ENCODE results near the gene FKBP5.
"Not testable (repeated sequence)": the region's sequence is repeated elsewhere in the genome, so short reads cannot be mapped to it uniquely, and the experiment has no call there.

The FKBP5 gene

DNA sequence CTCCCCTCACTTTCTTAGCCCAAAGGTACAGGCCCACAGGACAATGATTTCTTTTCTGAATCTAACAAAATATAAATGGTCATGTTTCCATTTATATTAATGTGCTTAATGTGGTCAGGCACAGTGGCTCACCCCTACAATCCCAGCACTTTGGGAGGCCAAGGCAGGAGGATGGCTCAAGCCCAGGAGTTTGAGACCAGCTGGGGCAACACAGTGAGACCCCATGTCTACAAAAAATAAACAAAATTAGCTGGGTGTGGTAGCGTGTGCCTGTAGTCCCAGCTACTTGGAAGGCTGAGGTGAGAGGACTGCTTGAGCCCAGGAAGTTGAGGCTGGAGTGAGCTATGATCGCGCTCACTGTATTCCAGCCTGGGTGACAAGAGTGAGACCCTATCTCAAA lies 98.8 kb downstream of the FKBP5 start:
- no peak for DNase-seq (ENCODE audit: low read depth in 2 of 2, low spot score in 1 of 2)

DNA sequence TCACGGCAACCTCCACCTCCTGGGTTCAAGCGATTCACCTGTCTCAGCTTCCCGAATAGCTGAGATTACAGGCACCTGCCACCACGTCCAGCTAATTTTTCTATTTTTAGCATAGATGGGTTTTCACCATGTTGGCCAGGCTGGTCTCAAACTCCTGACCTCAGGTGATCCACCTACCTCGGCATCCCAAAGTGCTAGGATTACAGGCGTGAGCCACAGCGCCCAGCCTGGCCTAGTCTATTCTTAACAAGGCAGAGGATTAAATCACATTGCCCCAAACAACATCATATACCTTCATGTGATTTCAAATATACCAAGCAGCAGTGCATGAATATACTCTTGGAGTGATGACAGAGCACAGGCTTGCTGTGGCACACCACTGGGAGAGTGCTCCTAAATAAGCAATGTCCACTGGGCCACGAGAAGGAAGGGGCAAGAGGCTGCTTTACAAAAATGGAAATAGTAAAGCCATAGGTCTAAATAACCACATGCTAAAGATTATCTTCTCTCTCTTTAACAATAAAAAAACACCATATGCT lies 99.4 kb downstream of the FKBP5 start:
- DNase-seq (ENCODE audit: low read depth in 2 of 2, low spot score in 1 of 2) = no peak

DNA sequence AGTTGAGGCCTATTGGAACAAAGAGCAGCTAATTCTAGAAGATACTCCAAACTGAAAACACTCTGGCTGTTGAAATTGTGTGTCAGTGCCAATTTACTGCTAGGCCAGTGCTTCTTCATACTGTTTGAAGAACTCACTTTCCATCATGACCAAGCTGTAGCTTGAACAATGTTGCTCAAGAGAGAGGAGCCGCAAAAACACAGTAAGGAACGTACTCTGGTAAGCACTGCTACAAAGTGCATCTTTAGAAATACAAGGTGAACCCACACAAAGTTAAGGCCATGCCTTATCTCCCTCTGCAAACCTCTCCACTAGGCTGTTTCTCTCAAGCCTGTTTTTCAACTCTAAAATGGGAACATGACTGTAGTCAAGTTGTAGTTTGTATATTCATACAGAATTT lies 101.5 kb downstream of the FKBP5 start:
- DNase-seq (ENCODE audit: low read depth in 2 of 2, low spot score in 1 of 2) = no peak

DNA sequence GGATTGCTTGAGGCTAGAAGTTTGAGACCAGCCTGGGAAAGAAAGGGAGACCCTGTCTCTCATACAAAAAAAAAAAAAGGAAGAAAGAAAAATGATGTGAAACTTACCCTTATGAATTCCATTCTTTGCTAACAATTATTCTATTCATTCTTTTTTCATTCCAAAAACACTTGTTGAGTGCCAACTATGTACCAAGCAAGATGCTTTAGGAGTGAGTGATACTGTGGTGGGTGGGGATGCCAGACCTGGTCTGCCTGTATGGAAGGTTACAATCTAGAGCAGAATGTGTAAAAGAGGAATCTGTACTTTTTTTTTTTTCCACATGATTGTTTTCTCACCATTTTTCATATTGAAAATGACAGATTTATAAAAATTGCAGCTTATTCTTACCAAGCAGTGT lies 102.2 kb downstream of the FKBP5 start:
- DNase-seq (ENCODE audit: low read depth in 2 of 2, low spot score in 1 of 2) = no peak

DNA sequence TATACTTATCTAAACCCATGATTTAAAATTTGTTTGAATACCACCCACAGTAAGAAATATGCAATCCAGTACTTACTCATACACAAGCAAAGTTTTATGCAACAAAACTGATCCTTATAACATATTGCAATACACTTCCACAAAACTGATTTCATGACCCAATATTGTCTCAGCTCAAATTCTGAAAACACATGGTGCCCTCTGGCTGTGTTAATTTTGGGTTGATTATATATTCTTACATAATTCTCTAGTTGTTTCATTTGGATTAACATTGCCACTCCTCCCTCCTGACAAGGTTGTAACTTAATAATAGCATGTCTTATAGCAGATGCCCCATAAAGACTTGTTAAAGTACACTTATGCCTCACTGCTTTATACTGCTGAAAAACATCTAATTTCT lies 103.1 kb downstream of the FKBP5 start:
- no peak for DNase-seq (ENCODE audit: low read depth in 2 of 2, low spot score in 1 of 2)

DNA sequence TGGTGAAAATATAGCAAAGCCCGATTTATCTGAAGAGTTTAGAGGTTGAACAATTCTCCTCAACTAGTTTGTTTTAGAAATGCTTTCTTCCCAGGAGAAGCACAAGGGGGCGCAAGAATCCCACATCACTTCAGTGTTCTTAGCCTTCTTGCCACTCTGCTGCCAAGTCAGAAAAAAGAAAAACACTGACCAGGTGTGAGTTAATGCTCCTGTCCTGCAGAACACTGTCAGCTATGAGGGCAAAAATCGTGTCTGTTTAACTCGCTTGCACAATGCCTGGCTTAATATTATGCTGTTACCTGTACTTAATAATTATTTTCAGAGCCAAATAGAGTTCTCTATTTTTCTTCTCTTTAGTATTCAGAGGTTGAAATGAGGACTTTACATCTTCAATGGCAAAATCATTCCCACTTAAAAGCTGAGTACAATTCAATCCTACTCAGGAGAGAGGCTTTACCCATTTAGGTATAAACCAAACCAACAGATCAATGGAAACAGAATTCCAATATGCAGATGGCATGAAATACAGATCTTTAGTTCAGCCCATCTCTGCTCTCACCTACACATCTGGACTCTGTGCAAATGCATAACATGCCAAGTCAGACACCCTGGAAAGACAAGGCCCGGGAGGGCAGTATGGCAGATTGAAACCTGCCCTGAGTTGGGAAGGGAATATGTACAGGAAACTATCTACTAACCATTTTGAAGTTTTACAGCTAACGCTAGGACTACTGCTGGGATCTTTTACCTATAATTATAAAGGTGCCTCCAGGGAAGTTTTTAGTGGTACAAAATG lies 104.6 kb downstream of the FKBP5 start:
- DNase-seq (ENCODE audit: low read depth in 2 of 2, low spot score in 1 of 2) = peak; percentile 47 to 50

DNA sequence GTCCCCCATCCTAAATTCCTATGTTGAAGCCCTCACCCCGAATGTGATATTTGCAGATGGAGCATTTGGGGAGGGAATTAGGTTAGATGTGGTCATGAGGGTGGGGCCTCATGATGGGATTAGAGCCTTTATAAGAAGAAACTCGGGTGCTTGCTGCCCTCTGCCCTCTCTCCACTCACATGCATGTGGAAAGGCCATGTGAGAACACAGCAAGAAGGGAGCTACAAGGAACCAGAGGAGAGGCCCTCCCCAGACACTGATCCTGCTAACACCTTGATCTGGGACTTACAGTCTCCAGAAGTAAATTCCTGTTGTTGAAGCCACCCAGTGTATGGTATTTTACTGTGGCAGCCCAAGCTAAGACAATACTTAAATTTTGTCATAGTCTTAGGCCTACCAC lies 106.4 kb downstream of the FKBP5 start:
- DNase-seq (ENCODE audit: low read depth in 2 of 2, low spot score in 1 of 2) = no peak

DNA sequence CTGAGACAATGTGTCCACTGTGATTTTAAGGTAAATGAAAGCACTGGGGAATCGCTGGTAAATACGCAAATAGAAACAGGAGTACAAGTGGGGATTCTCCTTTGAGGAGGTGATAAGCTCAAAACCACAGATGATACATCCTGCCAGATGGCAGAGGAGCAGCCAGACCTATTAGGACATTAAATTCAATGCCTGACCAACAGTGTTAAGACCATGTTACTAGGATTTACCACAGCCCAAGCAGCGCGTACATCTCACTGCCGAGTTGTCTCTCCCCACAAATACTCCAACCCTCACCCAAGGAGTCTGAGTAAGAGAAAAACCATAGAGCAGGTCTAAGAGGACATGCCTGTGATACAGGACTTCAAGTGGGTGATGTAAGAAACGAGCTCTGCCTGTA lies 107.1 kb downstream of the FKBP5 start:
- no peak for DNase-seq (ENCODE audit: low read depth in 2 of 2, low spot score in 1 of 2)

DNA sequence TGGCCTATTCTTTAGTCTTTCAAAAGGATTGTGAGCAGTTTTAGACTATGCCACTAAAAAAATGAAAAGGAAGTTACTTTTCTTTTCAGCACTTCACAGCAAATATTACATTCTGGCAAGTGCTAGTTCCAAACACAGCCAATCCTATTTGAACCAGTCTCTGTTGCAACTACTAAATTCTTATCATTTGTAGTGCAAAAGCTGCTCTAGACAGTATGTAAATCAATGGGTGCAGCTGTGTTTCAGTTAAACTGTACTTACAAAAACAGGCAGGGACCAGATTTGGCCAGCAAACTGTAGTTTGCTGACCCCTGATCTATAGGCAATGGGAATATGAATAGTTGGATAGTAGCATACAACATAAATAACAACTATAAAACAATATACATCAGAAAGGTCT lies 107.9 kb downstream of the FKBP5 start:
- no peak for DNase-seq (ENCODE audit: low read depth in 2 of 2, low spot score in 1 of 2)

DNA sequence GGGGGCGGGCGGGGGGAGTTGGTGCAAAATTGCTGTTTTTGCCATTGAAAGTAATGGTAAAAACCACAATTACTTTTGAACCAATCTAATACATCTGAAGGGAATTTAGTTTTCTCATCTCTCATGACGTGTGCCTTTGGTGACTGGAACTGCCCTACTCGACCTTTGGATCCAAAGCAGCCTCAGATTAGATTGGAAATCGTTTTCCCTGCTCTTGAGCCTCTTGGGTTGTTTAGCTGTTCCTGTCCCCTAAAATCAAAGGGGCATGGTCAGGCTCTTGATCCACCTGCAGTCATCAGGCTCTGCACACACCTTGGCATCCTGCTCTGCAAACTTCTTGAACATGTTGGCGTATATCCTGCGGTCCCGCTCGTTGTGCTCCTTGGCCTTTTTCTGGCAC lies 112.0 kb downstream of the FKBP5 start:
- no peak for DNase-seq (ENCODE audit: low read depth in 2 of 2, low spot score in 1 of 2)

DNA sequence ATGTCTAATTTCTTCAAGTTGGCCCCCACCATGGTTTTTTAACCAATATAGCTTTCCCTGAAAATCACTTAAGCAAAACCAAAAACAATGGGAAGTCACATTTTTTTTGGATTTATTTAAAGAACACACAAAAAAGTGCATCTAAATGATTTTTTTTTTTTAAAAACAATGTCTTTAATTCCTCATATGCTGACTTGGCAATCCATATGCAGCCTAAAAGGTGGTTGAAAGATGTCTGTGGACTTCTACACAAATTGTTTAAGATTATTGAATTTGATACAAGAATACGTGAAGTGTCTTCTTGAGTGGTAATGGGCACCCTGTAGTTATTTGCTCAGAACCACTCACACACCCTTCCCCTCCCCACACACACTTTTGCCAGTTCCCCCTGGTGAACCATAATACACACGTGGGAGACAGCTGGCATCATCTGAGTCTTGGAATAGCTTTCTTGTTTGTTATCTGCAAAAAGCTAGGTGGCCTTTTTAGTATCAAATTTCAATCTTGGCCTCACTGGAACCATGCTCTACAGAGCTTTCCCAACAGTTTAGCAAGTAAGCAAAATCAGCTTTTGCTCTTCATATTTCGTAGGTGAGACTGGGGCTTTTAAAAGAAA lies 115.1 kb downstream of the FKBP5 start:
- no peak for DNase-seq (ENCODE audit: low read depth in 2 of 2, low spot score in 1 of 2)

DNA sequence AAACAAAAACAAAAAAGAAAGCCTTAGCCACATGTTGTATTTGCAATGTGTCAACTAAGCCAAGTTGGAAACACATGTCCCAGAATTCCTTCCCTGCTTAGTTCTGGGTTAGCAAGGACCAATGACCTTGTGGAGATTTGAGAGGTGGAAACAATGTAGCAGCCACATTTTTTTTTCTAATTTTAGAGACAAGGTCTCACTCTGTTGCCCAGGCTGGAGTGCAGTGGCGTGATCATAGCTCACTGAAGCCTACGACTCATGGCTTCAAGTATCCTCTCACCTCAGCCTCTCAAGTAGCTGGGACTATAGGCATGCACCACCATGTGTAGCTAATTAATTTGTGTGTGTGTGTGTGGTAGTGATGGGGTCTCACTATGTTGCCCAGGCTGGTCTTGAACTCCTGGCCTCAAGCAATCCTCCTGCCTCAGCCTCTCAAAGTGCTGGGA lies 117.8 kb downstream of the FKBP5 start:
- DNase-seq (ENCODE audit: low read depth in 2 of 2, low spot score in 1 of 2) = not testable (repeated sequence)

DNA sequence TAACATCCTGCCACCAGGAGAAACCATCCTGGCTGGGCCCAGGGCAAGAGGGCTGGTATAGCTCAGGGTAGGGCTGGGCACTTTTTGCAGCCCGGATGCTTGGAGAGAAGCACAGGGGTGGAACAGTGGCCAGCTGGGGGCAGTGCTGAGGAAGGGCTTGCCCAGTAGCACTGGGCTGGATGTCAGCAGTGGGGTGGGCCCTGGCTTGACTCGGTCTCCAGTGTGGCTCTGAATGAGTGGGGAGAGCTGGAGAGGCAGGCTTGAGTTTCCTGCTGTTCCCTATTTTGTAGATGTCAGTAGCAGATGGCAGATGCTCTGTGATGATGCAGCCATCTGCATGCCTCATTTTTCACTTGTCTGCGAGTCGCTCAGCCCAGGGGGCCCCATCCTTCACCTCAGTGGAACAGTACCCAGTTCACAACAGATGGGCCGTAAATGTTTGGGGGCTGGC lies 119.7 kb downstream of the FKBP5 start:
- DNase-seq (ENCODE audit: low read depth in 2 of 2, low spot score in 1 of 2) = peak; percentile 2 to 3

DNA sequence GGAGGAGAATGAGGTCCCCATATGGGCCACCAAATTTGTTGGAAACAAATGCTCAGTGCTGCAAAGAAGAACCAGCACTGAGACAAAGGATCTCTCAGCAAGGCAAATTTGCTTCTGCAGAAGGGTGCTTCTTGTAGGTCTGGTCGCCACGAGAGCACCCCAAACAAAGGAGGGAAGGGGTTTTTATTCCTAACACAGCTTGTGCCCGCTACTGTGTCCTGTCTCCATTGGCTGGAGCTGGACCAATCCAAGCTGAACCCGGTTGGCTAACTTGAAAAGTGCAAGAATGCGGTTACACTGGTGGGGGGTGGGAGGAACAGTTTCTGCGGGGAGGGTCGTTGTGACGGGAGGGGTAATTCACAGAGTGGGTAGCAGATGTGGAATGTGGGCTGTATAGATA lies 121.9 kb downstream of the FKBP5 start:
- DNase-seq (ENCODE audit: low read depth in 2 of 2, low spot score in 1 of 2) = no peak

DNA sequence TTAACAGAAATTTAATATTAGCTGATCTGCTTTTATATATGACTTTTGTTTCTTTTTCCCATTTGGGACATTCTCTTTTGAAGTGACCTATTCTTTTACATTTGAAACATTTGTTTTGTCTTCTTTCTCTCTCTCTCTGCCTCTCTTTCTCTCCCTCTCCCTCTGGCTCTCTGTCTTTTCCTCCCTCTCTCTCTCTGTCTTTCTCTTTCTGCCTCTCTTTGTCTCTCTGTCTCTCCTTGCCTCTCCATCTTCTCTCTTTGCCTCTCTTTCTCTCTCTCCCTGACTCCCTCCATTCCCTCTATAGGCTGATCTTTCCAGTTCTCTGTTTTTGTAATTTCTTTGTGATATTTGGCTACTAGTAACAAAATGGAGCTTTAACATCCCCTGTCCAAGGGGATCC lies 124.0 kb downstream of the FKBP5 start:
- DNase-seq (ENCODE audit: low read depth in 2 of 2, low spot score in 1 of 2) = no peak

DNA sequence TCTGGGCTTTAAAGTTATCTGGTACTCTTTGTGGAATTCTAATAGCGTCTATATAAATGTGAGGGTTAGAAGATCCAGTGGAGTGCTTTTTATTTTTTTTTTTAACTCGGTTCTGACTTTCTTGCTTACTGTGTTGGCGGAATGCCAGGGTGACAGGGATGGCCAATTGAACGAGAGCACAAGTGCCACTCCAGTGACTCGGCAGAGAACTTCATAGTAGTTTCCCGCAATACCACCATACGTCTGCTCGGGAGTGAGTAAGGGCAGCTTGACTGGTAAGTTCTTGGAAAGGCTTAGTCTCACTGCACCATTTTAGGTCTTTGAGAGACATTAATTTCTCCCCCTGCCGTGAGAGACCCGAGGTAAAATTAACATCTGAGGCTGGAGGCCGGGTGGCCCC lies 126.7 kb downstream of the FKBP5 start:
- no peak for DNase-seq (ENCODE audit: low read depth in 2 of 2, low spot score in 1 of 2)

DNA sequence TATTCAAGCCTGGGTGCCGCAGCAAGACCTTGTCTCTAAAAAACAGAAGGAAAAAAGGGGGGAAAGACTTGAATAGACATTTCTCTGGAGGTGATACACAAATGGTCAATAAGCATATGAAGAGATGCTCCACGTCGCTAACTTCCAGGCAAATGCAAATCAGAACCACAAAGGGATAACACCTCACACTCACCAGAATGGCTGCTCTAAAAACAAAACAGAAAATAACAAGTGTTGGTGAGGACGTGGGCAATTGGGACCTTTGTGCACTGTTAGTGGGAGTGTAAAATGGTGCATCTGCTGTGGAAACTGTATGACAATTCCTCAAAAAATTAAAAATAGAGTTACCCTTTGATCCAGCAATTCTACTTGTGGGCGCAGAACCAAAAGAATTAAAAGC lies 127.6 kb downstream of the FKBP5 start:
- DNase-seq (ENCODE audit: low read depth in 2 of 2, low spot score in 1 of 2) = no peak

DNA sequence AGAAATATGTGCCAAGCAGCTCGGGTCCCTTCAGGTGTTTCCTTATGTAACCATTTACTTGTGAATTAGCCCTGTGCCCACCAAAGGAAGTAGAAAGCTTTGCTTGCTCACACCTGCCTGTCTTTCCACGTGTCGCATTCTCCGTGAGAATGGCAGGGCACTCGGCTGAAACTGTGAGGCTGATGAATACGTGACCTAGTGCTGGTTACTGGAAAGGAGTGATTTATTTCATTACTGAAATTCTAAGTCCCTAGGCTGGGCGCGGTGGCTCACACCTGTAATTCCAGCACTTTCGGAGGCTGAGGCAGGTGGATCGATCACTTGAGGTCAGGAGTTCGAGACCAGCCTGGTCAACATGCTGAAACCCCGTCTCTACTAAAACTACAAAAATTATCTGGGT lies 130.1 kb downstream of the FKBP5 start:
- DNase-seq (ENCODE audit: low read depth in 2 of 2, low spot score in 1 of 2) = no peak

DNA sequence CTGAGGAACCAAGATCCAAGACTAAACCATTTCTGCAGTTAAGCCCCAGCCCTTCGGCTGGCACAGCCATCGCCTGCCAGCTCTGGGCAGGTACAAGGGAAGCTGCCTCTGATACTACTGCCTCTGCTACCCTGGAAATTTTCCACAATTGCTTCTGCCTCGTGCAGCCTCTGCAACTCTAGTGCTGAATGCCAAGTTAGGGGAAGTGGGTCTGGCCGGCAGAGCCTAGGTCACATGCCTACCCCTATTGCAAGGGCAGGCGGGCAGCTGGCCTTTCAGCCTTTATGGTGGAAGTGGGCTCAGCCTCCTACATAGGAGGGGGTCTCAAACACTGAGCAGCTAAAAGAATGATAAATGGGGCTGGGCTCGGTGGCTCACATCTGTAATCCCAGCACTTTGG lies 131.5 kb downstream of the FKBP5 start:
- DNase-seq (ENCODE audit: low read depth in 2 of 2, low spot score in 1 of 2) = no peak

DNA sequence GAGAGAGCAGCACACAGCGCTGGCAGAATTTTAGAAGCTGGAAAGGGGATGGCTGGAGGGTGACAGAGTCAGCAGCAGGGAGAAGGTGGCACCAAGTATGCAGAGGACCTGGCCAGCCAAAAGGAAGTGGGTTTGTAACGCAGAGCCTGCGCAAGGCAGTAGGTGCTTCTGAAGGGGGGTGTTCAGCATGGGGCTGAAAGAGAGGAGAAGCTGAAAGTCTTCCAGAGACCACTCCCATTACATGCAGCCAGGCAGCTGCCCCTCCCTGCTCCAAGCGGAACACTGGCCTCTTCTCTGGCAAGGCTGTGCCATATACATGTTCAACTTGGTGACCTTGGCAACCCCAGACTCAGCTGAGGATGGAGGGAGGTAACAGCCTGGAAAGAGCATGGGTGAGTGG lies 133.9 kb downstream of the FKBP5 start:
- DNase-seq (ENCODE audit: low read depth in 2 of 2, low spot score in 1 of 2) = no peak

DNA sequence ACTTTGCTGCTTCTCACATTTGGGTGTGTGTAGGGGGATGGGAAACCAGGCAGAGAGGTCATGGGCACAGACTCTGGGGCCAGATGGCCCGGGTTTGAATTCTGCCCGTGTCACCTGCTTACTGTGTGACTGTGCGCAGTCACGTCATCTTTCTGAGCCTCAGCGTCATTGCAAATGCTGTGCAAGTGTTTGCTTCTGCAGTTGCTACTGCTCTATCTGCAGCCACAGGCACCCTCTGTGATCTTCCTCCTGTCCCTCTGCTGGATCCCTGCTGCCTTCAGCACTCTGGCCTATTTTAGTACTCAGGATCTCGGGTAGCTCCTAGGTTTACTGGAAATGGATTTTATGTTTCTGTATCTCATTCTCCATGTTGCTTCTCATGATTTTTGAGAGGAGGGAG lies 135.4 kb downstream of the FKBP5 start:
- no peak for DNase-seq (ENCODE audit: low read depth in 2 of 2, low spot score in 1 of 2)

DNA sequence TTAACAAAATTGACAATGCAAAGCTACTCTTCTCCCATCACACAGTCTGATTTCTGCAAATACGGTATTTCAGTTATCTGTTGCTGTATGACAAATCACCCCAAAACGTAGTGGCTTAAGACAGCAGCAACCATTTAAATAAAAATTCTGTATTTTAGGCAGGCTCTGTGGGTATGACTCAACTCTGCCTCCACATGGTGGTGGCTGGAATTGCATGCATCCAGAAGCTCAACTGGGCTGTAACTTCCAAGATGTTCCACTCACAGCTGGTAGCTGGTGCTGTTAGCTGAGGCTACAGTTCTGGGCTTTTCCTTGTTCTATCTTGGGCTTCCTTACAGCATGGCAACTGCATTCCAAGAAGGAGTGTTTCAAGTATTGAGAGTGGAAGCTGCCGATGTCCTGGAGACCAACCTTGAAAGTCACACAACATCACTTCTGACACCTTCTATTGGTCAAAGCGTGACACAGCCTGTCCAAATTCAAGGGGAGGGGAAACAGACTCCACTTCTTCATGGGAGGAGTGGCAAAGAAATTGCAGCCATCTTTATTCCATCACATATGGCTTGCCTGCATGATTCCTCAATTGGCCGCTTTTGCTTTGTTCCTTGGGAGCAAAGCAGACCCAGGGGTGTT lies 136.3 kb downstream of the FKBP5 start:
- DNase-seq (ENCODE audit: low read depth in 2 of 2, low spot score in 1 of 2) = peak; percentile 5 to 15
